CD4-positive, alpha-beta T cell (primary cell): ENCODE measurements around the gene NRXN2. TPM values are rescaled to one million over a fixed set of nuclear protein-coding genes. Genes with fewer than 3 reads are reported as not detected.
A peak's percentile ranks its signal among the peaks of the same experiment; 100 is the strongest.

ENCODE experiments used
- ATAC-seq: fragments of 200-7000 bp; cut with Tn5 transposase; one replicate; pipeline ENCODE4 v1.10.0; 2022; ENCODE audit warnings: mild to moderate bottlenecking; ENCODE audit not compliant: poor library complexity
- CTCF ChIA-PET: fragments of 350-600 bp; sonication (Branson Sonifier 250); formaldehyde crosslinking; loops from one replicate; lab custom pipeline; 2021; ENCODE audit warnings: antibody characterized with exemption, inconsistent platforms; lab: Charles Lee
- POLR2A ChIA-PET: fragments of 350-600 bp; sonication (Branson Sonifier 250); formaldehyde crosslinking; loops from one replicate; lab custom pipeline; 2021; ENCODE audit warnings: antibody characterized with exemption, inconsistent platforms; lab: Charles Lee
- DNase-seq, 14 experiments: peaks; one replicate each; pipeline ENCODE4 v3.0.0-alpha.2; 2013 to 2020; ENCODE audit warnings: mixed read lengths in 2 of 14
- H3K27ac ChIP-seq, 2 donors: one replicate each; pipeline versions ENCODE4 v1.5.1 to v1.7.0; 2013; ENCODE audit warnings: low read length in 2 of 2, low read depth in 1 of 2, mild to moderate bottlenecking in 1 of 2
- H3K27me3 ChIP-seq, 2 experiments: 1 replicate in 1 of 2; 2 replicates in 1 of 2; pipeline versions ENCODE4 v1.6.1 to v1.7.0; 2013; ENCODE audit warnings: low read length in 2 of 2, control low read depth in 1 of 2, mild to moderate bottlenecking in 1 of 2, moderate library complexity in 1 of 2; ENCODE audit not compliant: insufficient read depth in 2 of 2, control insufficient read depth in 1 of 2
- H3K36me3 ChIP-seq: one replicate; pipeline ENCODE4 v1.6.1; 2013; ENCODE audit warnings: low read length, control low read depth; ENCODE audit not compliant: insufficient read depth
- H3K4me1 ChIP-seq: one replicate; pipeline ENCODE4 v1.6.1; 2013; ENCODE audit warnings: low read length, control low read depth; ENCODE audit not compliant: insufficient read depth
- H3K4me3 ChIP-seq: one replicate; pipeline ENCODE4 v1.5.1; 2013; ENCODE audit warnings: mild to moderate bottlenecking, low read length, moderate library complexity
- H3K9me3 ChIP-seq, 2 experiments: 1 replicate in 1 of 2; 2 replicates in 1 of 2; pipeline versions ENCODE4 v1.6.1 to v1.7.0; 2013; ENCODE audit warnings: low read length in 2 of 2, mild to moderate bottlenecking in 2 of 2, control low read depth in 1 of 2, moderate library complexity in 1 of 2; ENCODE audit not compliant: control insufficient read depth in 1 of 2, insufficient read depth in 1 of 2
- H3K27ac Mint-ChIP-seq: one replicate; pipeline ENCODE4 v1.8.0; 2020; ENCODE audit warnings: mixed read lengths
- H3K27me3 Mint-ChIP-seq: one replicate; pipeline ENCODE4 v1.8.0; 2021; ENCODE audit warnings: mixed read lengths
- H3K36me3 Mint-ChIP-seq: one replicate; pipeline ENCODE4 v1.8.0; 2021; ENCODE audit warnings: low read depth, mixed read lengths
- H3K4me1 Mint-ChIP-seq: one replicate; pipeline ENCODE4 v1.8.0; 2021; ENCODE audit warnings: low read depth, mixed read lengths
- H3K4me3 Mint-ChIP-seq: one replicate; pipeline ENCODE4 v1.8.0; 2020; ENCODE audit warnings: mild to moderate bottlenecking, mixed read lengths
- H3K9me3 Mint-ChIP-seq: one replicate; pipeline ENCODE4 v1.8.0; 2020; ENCODE audit warnings: mixed read lengths
- intact Hi-C, 2 experiments: fragments of 100-400 bp; cut with DNase I in 1 of 2; cut with micrococcal nuclease in 1 of 2; formaldehyde crosslinking; loops; one replicate each; pipeline versions ENCODE4 v1.15.1 to v1.9.0; 2023 to 2025; cut with DNase I, micrococcal nuclease
- total RNA-seq, 174 experiments: library from RNA in 2 of 174; stranded (reverse) in 2 of 174; gene quantifications; one replicate each; pipeline ENCODE4 v1.2.3 and lab custom pipeline; 2021 to 2026
- TF ChIP-seq, protein P1 (sequence below): fragments of 200-600 bp; IDR thresholded peaks from one replicate; pipeline ENCODE4 v1.8.0; 2022; ENCODE audit warnings: antibody characterized with exemption, mild to moderate bottlenecking

The NRXN2 gene
- total RNA-seq, 2 experiments from 2014 or later = 0.05 to 0.31 TPM

DNA sequence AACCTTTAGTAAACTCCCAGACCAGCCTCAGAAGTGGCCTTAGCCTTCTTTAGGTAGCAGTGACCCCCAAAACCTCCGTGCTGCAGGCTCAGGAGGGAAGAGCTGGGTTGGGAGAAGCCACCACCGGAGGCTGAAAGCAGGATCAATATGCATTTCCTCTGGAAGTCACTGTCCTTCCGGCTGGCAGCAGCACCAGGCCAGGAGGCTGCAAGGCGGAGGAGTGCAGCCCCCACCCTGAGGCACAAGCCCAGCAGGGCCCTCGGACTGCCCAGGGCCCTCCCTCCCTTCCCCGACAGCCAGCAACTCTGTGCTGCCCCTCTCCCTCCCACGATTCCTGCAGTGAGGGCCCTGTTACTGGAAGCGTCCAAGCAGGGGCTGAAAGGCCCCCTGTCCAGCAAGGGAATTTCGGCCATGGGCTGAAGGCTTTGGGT lies 3.2 kb upstream of the NRXN2 start:
- Histone ChIP-seq H3K27me3 (peaks cover 13 to 14% of the 10 kb centered on the region in 2 experiments), H3K4me3 (no peak overlapping the region), H3K36me3 (peaks cover 41% of the 10 kb centered on the region), H3K27ac (no peak overlapping the region), H3K4me1 (peaks cover 15% of the 10 kb centered on the region), H3K9me3 (no peaks in the 10 kb centered on the region)
- Mint-ChIP-seq H3K36me3 (peaks cover 48% of the 10 kb centered on the region), H3K9me3 (no peaks in the 10 kb centered on the region), H3K27ac (no peak overlapping the region), H3K4me1 (peaks cover 16% of the 10 kb centered on the region), H3K4me3 (no peak overlapping the region), H3K27me3 (peaks cover 9% of the 10 kb centered on the region)
- intact Hi-C loops = no loop called here
- DNase-seq (peak in 1 of 14 experiments; percentile 15), ATAC-seq (no peak)
- ChIA-PET CTCF (interaction anchor here (1.9 kb wide), 1 partner anchor 38 kb away, joined by 6 read pairs; no protein-coding TSS in a partner anchor), POLR2A (interaction anchor here (1.5 to 2.8 kb wide), 2 partner anchors 15 to 18 kb away, joined by 4 to 12 read pairs; partner anchors contain the start of gene RASGRP2)
- TF ChIP-seq, protein P1, sequence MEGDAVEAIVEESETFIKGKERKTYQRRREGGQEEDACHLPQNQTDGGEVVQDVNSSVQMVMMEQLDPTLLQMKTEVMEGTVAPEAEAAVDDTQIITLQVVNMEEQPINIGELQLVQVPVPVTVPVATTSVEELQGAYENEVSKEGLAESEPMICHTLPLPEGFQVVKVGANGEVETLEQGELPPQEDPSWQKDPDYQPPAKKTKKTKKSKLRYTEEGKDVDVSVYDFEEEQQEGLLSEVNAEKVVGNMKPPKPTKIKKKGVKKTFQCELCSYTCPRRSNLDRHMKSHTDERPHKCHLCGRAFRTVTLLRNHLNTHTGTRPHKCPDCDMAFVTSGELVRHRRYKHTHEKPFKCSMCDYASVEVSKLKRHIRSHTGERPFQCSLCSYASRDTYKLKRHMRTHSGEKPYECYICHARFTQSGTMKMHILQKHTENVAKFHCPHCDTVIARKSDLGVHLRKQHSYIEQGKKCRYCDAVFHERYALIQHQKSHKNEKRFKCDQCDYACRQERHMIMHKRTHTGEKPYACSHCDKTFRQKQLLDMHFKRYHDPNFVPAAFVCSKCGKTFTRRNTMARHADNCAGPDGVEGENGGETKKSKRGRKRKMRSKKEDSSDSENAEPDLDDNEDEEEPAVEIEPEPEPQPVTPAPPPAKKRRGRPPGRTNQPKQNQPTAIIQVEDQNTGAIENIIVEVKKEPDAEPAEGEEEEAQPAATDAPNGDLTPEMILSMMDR = no peak

DNA sequence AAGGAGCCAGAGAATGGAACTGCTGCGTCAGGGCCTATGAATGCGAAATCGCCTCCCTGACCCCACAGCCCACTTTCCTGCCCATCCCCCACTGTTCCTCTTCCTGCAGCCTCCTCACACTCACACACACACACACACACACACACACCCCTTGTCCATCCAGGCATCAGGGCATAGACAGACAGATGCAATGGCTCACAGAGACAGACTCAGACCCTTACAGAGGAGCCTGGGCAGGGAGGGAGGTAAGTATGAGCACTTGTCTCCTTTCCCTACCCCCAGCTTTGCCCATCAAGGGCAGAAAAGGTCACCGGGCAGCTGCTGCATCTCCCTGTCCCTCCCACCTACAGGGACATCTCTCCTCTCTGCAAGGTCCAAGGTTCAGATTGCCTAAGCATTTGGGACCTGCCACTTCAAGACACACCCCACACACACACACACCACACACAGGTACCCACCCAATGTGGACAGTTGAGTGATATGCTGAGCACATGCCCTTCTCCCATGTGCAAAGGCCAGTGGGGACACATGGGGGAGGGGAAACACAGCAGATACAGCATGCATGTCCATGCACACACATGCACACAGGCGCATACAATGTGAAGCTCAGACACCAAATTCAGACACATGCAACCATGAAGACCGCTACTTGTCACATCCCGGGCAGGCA lies 2.0 kb upstream of the NRXN2 start:
- H3K4me1 Mint-ChIP-seq = peaks cover 16% of the 10 kb centered on the region
- peaks cover 38% of the 10 kb centered on the region for H3K36me3 Mint-ChIP-seq
- H3K27ac Mint-ChIP-seq = no peak overlapping the region
- Histone ChIP-seq H3K27me3 (peaks cover 14 to 18% of the 10 kb centered on the region in 2 experiments), H3K4me1 (peaks cover 15% of the 10 kb centered on the region), H3K36me3 (peaks cover 31% of the 10 kb centered on the region), H3K9me3 (no peaks in the 10 kb centered on the region), H3K4me3 (no peak overlapping the region), H3K27ac (no peak overlapping the region)
- ATAC-seq (no peak), DNase-seq (peak in 1 of 14 experiments; percentile 36)
- ChIA-PET CTCF (interaction anchor here (1.9 kb wide), 1 partner anchor 36 kb away, joined by 6 read pairs; no protein-coding TSS in a partner anchor), POLR2A (interaction anchor here (2.8 kb wide), 1 partner anchor 20 kb away, joined by 12 read pairs; the partner anchor contains the start of gene RASGRP2)
- H3K27me3 Mint-ChIP-seq = peaks cover 21% of the 10 kb centered on the region
- intact Hi-C loops = loop anchor here in 1 of 2 experiments (5.0 kb wide), 1 partner anchor 173 kb away; no protein-coding TSS in a partner anchor
- no peaks in the 10 kb centered on the region for H3K9me3 Mint-ChIP-seq
- TF ChIP-seq, protein P1 = no peak
- no peak overlapping the region for H3K4me3 Mint-ChIP-seq

DNA sequence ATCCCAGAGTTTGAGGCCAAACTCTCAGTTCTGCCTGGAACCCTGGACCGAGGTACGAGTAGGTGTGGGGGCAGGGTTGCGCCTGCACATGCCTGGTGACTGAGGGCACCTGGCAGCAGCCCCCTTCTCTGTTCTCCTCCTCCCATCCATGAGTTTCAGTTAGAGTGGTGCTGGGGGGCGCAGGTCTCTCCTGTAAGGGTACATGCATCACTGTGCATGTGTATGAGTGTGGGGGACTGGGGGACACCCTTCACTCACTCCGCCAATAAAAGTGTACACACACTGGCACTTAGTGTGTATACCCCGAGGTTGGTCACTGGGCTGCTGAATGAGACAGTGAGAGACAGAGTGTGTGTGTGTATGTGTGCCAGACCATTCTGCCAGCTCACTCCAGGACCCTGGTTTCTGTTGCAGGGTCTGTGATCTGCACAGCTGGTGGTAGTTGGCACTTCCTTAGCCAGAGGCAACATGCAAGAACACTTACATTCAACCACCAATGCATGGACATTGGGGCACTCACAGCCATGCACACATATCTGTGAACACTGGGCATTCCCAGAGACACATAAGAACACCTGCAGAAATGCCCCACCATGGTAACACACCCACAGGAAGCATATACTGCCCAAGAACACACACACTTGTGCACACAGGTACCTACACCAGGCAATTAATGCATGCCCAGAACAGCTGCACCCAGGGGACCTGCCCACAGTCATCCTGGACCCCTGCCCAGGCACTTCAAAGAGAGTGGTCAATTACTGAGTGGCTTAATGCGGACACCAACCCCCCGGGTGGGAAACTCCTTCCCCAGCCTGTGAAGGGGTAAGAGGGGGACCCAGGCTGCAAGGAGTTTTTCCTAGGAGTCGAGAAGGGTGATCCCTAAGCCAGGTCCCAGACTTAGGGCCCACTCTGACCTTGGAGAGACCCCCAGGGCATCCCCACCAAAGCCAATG lies 1.2 kb upstream of the NRXN2 start:
- H3K9me3 Mint-ChIP-seq = no peaks in the 10 kb centered on the region
- no peak overlapping the region for H3K4me3 ChIP-seq
- ATAC-seq (no peak), DNase-seq (peak in 2 of 14 experiments; percentile 31 to 39)
- POLR2A ChIA-PET = no interaction called here
- H3K36me3 ChIP-seq = peaks cover 23% of the 10 kb centered on the region
- H3K27ac ChIP-seq = peak overlapping the region in 1 of 2 donors; percentile 61
- peaks cover 16% of the 10 kb centered on the region for H3K4me1 Mint-ChIP-seq
- peak overlapping the region; percentile 61 for H3K27ac Mint-ChIP-seq
- H3K9me3 ChIP-seq = no peaks in the 10 kb centered on the region
- peaks cover 31% of the 10 kb centered on the region for H3K36me3 Mint-ChIP-seq
- H3K4me1 ChIP-seq = peaks cover 15% of the 10 kb centered on the region
- peaks cover 14 to 21% of the 10 kb centered on the region in 2 experiments for H3K27me3 ChIP-seq
- H3K27me3 Mint-ChIP-seq = peaks cover 29% of the 10 kb centered on the region
- CTCF ChIA-PET = interaction anchor here (2.9 kb wide), 1 partner anchor 36 kb away, joined by 10 read pairs; no protein-coding TSS in a partner anchor
- peak overlapping the region; percentile 63 for H3K4me3 Mint-ChIP-seq
- TF ChIP-seq, protein P1 = no peak
- intact Hi-C loops = loop anchor here (1.0 to 5.0 kb wide), 3 partner anchors 36 to 172 kb away; no protein-coding TSS in a partner anchor
